H1 (cell line): ENCODE data around the gene CASD1. TPM values are rescaled to one million over a fixed set of nuclear protein-coding genes. Genes with fewer than 3 reads are reported as not detected.

Experiments
- CTCF ChIA-PET: fragments of 300-600 bp; sonication (Branson Sonifier 250); formaldehyde crosslinking; loops from one replicate; lab custom pipeline; 2021; ENCODE audit not compliant: partially characterized antibody; lab: Charles Lee
- POLR2A ChIA-PET: fragments of 300-600 bp; sonication (Branson Sonifier 250); formaldehyde crosslinking; loops from one replicate; lab custom pipeline; 2021; ENCODE audit warnings: inconsistent platforms; ENCODE audit not compliant: partially characterized antibody; lab: Charles Lee
- DNase-seq, 2 experiments: peaks; one replicate each; pipeline versions ENCODE4 v3.0.0 to v3.0.0-alpha.2; 2010 to 2022; ENCODE audit warnings: low spot score in 2 of 2, low read depth in 1 of 2, mixed read lengths in 1 of 2
- FAIRE-seq: peaks from 2 replicates; lab custom pipeline; 2011; peaks lifted over from hg19 to GRCh38; lab: Jason Lieb, UNC
- H2AFZ ChIP-seq: 2 replicates; pipeline ENCODE4 v1.8.1; 2012; ENCODE audit warnings: low read length, inconsistent platforms
- H2AK5ac ChIP-seq: 2 replicates; pipeline ENCODE4 v1.6.1; 2013; ENCODE audit warnings: low read depth, low read length
- H2BK120ac ChIP-seq: replicated peaks from 2 replicates; pipeline ENCODE3; 2013; ENCODE audit warnings: low read depth, low read length, inconsistent platforms
- H2BK12ac ChIP-seq: 2 replicates; pipeline ENCODE4 v1.6.1; 2013; ENCODE audit warnings: low read depth, low read length
- H2BK15ac ChIP-seq: 2 replicates; pipeline ENCODE4 v1.6.1; 2013; ENCODE audit warnings: low read length
- H2BK20ac ChIP-seq: 2 replicates; pipeline ENCODE4 v1.6.1; 2013; ENCODE audit warnings: low read length
- H2BK5ac ChIP-seq: 2 replicates; pipeline ENCODE4 v1.6.1; 2013; ENCODE audit warnings: low read depth, low read length
- H3K14ac ChIP-seq: 2 replicates; pipeline ENCODE4 v1.6.1; 2013; ENCODE audit warnings: inconsistent platforms; ENCODE audit not compliant: insufficient read length
- H3K18ac ChIP-seq: 2 replicates; pipeline ENCODE4 v1.6.1; 2013; ENCODE audit warnings: low read length; ENCODE audit errors: extremely low read depth
- H3K23ac ChIP-seq: 2 replicates; pipeline ENCODE4 v1.6.1; 2013; ENCODE audit warnings: inconsistent platforms; ENCODE audit not compliant: insufficient read length
- H3K23me2 ChIP-seq: 2 replicates; pipeline ENCODE4 v1.6.1; 2013; ENCODE audit warnings: low read depth, low read length
- H3K27ac ChIP-seq: 2 replicates; pipeline ENCODE4 v1.6.1; 2011; ENCODE audit warnings: low read depth, low read length, inconsistent platforms
- H3K27me3 ChIP-seq, 4 experiments: replicated peaks in 1 of 4; 1 replicate in 1 of 4; 2 replicates in 3 of 4; pipeline versions ENCODE4 v1.6.1 to v1.8.1; 2011 to 2013; ENCODE audit warnings: low read length in 3 of 4, mild to moderate bottlenecking in 3 of 4, inconsistent platforms in 2 of 4, mixed read lengths in 2 of 4, moderate library complexity in 1 of 4; ENCODE audit not compliant: control insufficient read depth in 3 of 4, insufficient read depth in 3 of 4; ENCODE audit errors: extremely low read depth in 1 of 4
- H3K36me3 ChIP-seq, 4 experiments: 2 replicates each; pipeline versions ENCODE4 v1.6.1 to v1.8.1; 2011 to 2013; ENCODE audit warnings: mild to moderate bottlenecking in 4 of 4, low read length in 3 of 4, moderate library complexity in 2 of 4, control low read depth in 1 of 4, inconsistent platforms in 1 of 4; ENCODE audit not compliant: insufficient read depth in 4 of 4, control insufficient read depth in 2 of 4
- H3K4ac ChIP-seq: replicated peaks from 2 replicates; pipeline ENCODE3; 2013; ENCODE audit warnings: low read length, low read depth, mixed read lengths, inconsistent platforms; ENCODE audit not compliant: insufficient read length
- H3K4me1 ChIP-seq, 4 experiments: replicated peaks in 1 of 4; 1 replicate in 1 of 4; 2 replicates in 3 of 4; pipeline versions ENCODE4 v1.6.1 to v1.8.1; 2011 to 2013; ENCODE audit warnings: low read length in 3 of 4, inconsistent platforms in 2 of 4, mixed read lengths in 1 of 4; ENCODE audit not compliant: insufficient read depth in 4 of 4, control insufficient read depth in 3 of 4
- H3K4me2 ChIP-seq, 2 experiments: 2 replicates each; pipeline versions ENCODE4 v1.6.1 to v1.8.1; 2011 to 2013; ENCODE audit warnings: low read depth in 2 of 2, low read length in 2 of 2, control low read depth in 1 of 2, inconsistent platforms in 1 of 2, mild to moderate bottlenecking in 1 of 2; ENCODE audit not compliant: insufficient read depth in 1 of 2
- H3K4me3 ChIP-seq, 4 experiments: fragments of 200-600, 300-600 bp in 1 of 4; sonication (generic), shearing (Covaris generic), sonication (Bioruptor Twin) in 1 of 4; 2 replicates each; pipeline versions ENCODE4 v1.5.1 to v1.8.1; 2011 to 2016; ENCODE audit warnings: low read length in 4 of 4, low read depth in 3 of 4, control low read depth in 2 of 4, inconsistent platforms in 2 of 4, mild to moderate bottlenecking in 2 of 4, mixed read lengths in 1 of 4, moderate library complexity in 1 of 4; ENCODE audit not compliant: insufficient read depth in 2 of 4; ENCODE audit errors: extremely low read depth in 1 of 4
- H3K56ac ChIP-seq: replicated peaks from 2 replicates; pipeline ENCODE3; 2013; ENCODE audit warnings: low read depth, mild to moderate bottlenecking, mixed read lengths, low read length, inconsistent platforms; ENCODE audit not compliant: insufficient read length
- H3K79me1 ChIP-seq: 2 replicates; pipeline ENCODE4 v1.6.1; 2013; ENCODE audit warnings: low read depth, low read length, control low read depth
- H3K79me2 ChIP-seq, 2 experiments: 2 replicates each; pipeline versions ENCODE4 v1.6.1 to v1.8.1; 2012 to 2013; ENCODE audit warnings: low read length in 2 of 2, mild to moderate bottlenecking in 2 of 2, inconsistent platforms in 1 of 2; ENCODE audit not compliant: insufficient read depth in 2 of 2, control insufficient read depth in 1 of 2
- H3K9ac ChIP-seq, 4 experiments: replicated peaks in 1 of 4; 1 replicate in 1 of 4; 2 replicates in 3 of 4; pipeline versions ENCODE4 v1.6.1 to v1.8.1; 2011 to 2013; ENCODE audit warnings: low read depth in 3 of 4, low read length in 3 of 4, control low read depth in 2 of 4, mild to moderate bottlenecking in 2 of 4, moderate library complexity in 2 of 4, inconsistent platforms in 1 of 4; ENCODE audit errors: extremely low read depth in 1 of 4
- H3K9me3 ChIP-seq, 2 experiments: 2 replicates each; pipeline versions ENCODE4 v1.6.1 to v1.8.1; 2012 to 2013; ENCODE audit warnings: mild to moderate bottlenecking in 2 of 2, moderate library complexity in 2 of 2, control low read depth in 1 of 2, inconsistent platforms in 1 of 2, low read depth in 1 of 2, low read length in 1 of 2, mixed read lengths in 1 of 2; ENCODE audit not compliant: insufficient read depth in 2 of 2
- H4K20me1 ChIP-seq, 2 experiments: replicated peaks in 1 of 2; 2 replicates each; pipeline versions ENCODE3 to v1.8.1; 2011 to 2013; ENCODE audit warnings: inconsistent platforms in 2 of 2, low read length in 2 of 2, mild to moderate bottlenecking in 1 of 2; ENCODE audit not compliant: insufficient read depth in 2 of 2, control insufficient read depth in 1 of 2
- H4K5ac ChIP-seq: 2 replicates; pipeline ENCODE4 v1.6.1; 2013; ENCODE audit warnings: low read length, low read depth, mixed read lengths, inconsistent platforms; ENCODE audit not compliant: insufficient read length
- H4K8ac ChIP-seq: 2 replicates; pipeline ENCODE4 v1.8.0; 2013; ENCODE audit warnings: mild to moderate bottlenecking, moderate library complexity, low read length, inconsistent platforms; ENCODE audit not compliant: insufficient read depth; ENCODE audit errors: extremely low read depth
- H4K91ac ChIP-seq: replicated peaks from 2 replicates; pipeline ENCODE3; 2013; ENCODE audit warnings: low read length, mixed read lengths, inconsistent platforms; ENCODE audit not compliant: insufficient read length
- CTCF ChIP-seq, 3 experiments: IDR thresholded peaks; 1 replicate in 2 of 3; 2 replicates in 1 of 3; pipeline versions ENCODE4 v1.5.1 to v1.6.1; 2011; ENCODE audit warnings: low read length in 3 of 3, mild to moderate bottlenecking in 3 of 3, inconsistent platforms in 2 of 3, low read depth in 1 of 3, moderate library complexity in 1 of 3; ENCODE audit not compliant: insufficient read depth in 1 of 3; ENCODE audit errors: control extremely low read depth in 1 of 3
- RFX5 ChIP-seq: IDR thresholded peaks from 2 replicates; pipeline ENCODE4 v1.6.1; 2011; ENCODE audit warnings: low read depth, low read length, improper control_type of control experiment, borderline replicate concordance
- RNF2 ChIP-seq: fragments of 200-900, 300-1000 bp; sonication (generic); IDR thresholded peaks from 2 replicates; pipeline ENCODE4 v1.7.1; 2016; ENCODE audit warnings: borderline replicate concordance, low read depth, mild to moderate bottlenecking, antibody characterized with exemption, low read length; ENCODE audit not compliant: poor library complexity, severe bottlenecking; ENCODE audit errors: missing control alignments
- USF2 ChIP-seq: IDR thresholded peaks from 2 replicates; pipeline ENCODE4 v1.6.1; 2011; ENCODE audit warnings: low read length, improper control_type of control experiment
- WGBS, 2 experiments: shearing (Covaris generic) in 1 of 2; methylation state at CpG; one replicate each; pipeline versions ENCODE4 v1.1.6 to v1.1.7; 2013 to 2015; ENCODE audit warnings: low lambda C conversion rate in 2 of 2, mixed read lengths in 2 of 2, inconsistent platforms in 1 of 2, low coverage in 1 of 2, missing lambda C conversion rate in 1 of 2; ENCODE audit not compliant: insufficient replicate concordance in 2 of 2, insufficient coverage in 1 of 2, insufficient read length in 1 of 2; ENCODE audit errors: extremely low coverage in 1 of 2, missing lambda C conversion rate in 1 of 2; 5-methylcytosine and 5-hydroxymethylcytosine counted together
- polyA plus RNA-seq, 7 experiments: library from polyadenylated mRNA; depleted of rRNA in 3 of 7; stranded (reverse) in 5 of 7; unstranded in 2 of 7; fragments of >200 nt in 5 of 7; fragments of 200-250 nt in 2 of 7; gene quantifications; 1 replicate in 5 of 7; 2 replicates in 1 of 7; 4 replicates in 1 of 7; pipeline versions ENCODE4 v1.2.1 to v1.2.3, GENCODE V29; 2011 to 2013; ENCODE audit warnings: missing spikeins in 2 of 7, mixed read lengths in 2 of 7
- total RNA-seq: library from RNA; stranded (reverse); fragmentation: NEBNext Ultra II Directional; extraction: Animal tissue kit (Norgen Biotek cat#: 25700); gene quantifications from 2 replicates; pipeline ENCODE4 v1.2.1, GENCODE V29; 2021

Gene CASD1
- total and polyA plus RNA-seq, 2 of the 8 experiments (the other 6 are each of a cell fraction or from before 2014, with no cell fraction given): 14.2 to 18.8 TPM

DNA sequence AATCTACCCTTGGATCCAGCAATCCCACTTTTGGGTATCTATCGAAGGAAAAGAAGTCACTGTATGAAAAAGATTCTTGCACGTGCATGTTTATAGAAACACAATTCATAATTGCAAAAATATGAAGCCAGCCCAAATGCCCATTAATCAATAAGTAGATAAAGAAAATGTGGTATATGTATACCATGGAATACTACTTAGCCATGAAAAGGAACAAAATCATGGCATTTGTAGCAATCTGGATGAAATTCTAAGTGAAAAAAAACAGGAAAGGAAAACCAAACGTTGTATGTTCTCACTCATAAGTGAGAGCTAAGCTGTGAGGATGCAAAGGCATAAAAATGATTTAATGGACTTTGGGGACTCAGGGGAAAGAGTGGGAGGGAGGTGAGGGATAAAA, 18.2 kb upstream of the CASD1 start:
- H2BK15ac ChIP-seq: no peak overlapping the region
- no peak overlapping the region for H3K18ac ChIP-seq
- H3K23ac ChIP-seq: no peak overlapping the region
- no peak overlapping the region for H3K14ac ChIP-seq
- WGBS, 2 experiments: 97% methylated on average over 3 of the region's 3 CpGs; no CpG with 5 or more reads in 1 of the 2 experiments
- TF ChIP-seq CTCF (IDR thresholded peaks at IDR 0.05; ENCODE audit: control extremely low read depth in 1 of 3, insufficient read depth in 1 of 3, low read depth in 1 of 3, low read length in 3 of 3) (no peak), RFX5 (no peak), USF2 (no peak), RNF2 (no peak)
- H2AK5ac ChIP-seq: no peak overlapping the region
- H4K20me1 ChIP-seq: no peaks in the 10 kb centered on the region
- H2BK5ac ChIP-seq: no peak overlapping the region
- H3K79me1 ChIP-seq: no peaks in the 10 kb centered on the region
- no peak overlapping the region for H2BK120ac ChIP-seq
- no peaks in the 10 kb centered on the region for H3K23me2 ChIP-seq
- DNase-seq: no peak
- H3K27me3 ChIP-seq: no peaks in the 10 kb centered on the region
- POLR2A ChIA-PET: no interaction called here
- H4K5ac ChIP-seq: no peak overlapping the region
- CTCF ChIA-PET: no interaction called here
- no peak overlapping the region for H3K9ac ChIP-seq
- no peak overlapping the region for H3K4ac ChIP-seq
- no peaks in the 10 kb centered on the region for H3K9me3 ChIP-seq
- no peak overlapping the region for H2BK12ac ChIP-seq
- no peaks in the 10 kb centered on the region for H3K4me1 ChIP-seq
- no peak overlapping the region for H3K56ac ChIP-seq
- no peak for FAIRE-seq
- H3K4me3 ChIP-seq: no peak overlapping the region
- no peak overlapping the region for H4K91ac ChIP-seq
- H4K8ac ChIP-seq: no peak overlapping the region
- H3K4me2 ChIP-seq: no peak overlapping the region
- H3K36me3 ChIP-seq: no peaks in the 10 kb centered on the region
- H2AFZ ChIP-seq: no peak overlapping the region
- H2BK20ac ChIP-seq: no peak overlapping the region
- no peak overlapping the region for H3K27ac ChIP-seq
- H3K79me2 ChIP-seq: no peaks in the 10 kb centered on the region
